Bronchial epithelial cell (primary cell): ENCODE results near the gene COQ8A. TPM values are rescaled to one million over a fixed set of nuclear protein-coding genes. Genes with fewer than 3 reads are reported as not detected.

ENCODE experiments used
- DNase-seq: peaks from one replicate; pipeline ENCODE4 v3.0.0-alpha.2; 2010; ENCODE audit warnings: low read depth
- FAIRE-seq: peaks from 2 replicates; lab custom pipeline; 2011; peaks lifted over from hg19 to GRCh38; lab: Jason Lieb, UNC
- H3K27me3 ChIP-seq: 2 replicates; pipeline ENCODE4 v1.5.1; 2011; ENCODE audit warnings: low read length; ENCODE audit not compliant: control insufficient read depth, insufficient read depth
- H3K36me3 ChIP-seq: 2 replicates; pipeline ENCODE4 v1.5.1; 2011; ENCODE audit warnings: low read length; ENCODE audit not compliant: control insufficient read depth, insufficient read depth
- H3K4me3 ChIP-seq: 2 replicates; pipeline ENCODE4 v1.5.1; 2011; ENCODE audit warnings: mild to moderate bottlenecking, low read depth, low read length, control low read depth
- total RNA-seq: library from RNA; depleted of rRNA; stranded (reverse); fragments of >200 nt; gene quantifications from 2 replicates; pipeline ENCODE4 v1.2.1, GENCODE V29; 2014
- TF ChIP-seq, protein P1 (sequence below): IDR thresholded peaks from 2 replicates; pipeline ENCODE4 v1.5.1; 2011; ENCODE audit warnings: mild to moderate bottlenecking, moderate library complexity, low read length, control low read depth, inconsistent platforms; ENCODE audit not compliant: insufficient read depth, severe bottlenecking

The COQ8A gene
- total RNA-seq, 1 donor from 2014 or later, result 6.1 TPM

DNA sequence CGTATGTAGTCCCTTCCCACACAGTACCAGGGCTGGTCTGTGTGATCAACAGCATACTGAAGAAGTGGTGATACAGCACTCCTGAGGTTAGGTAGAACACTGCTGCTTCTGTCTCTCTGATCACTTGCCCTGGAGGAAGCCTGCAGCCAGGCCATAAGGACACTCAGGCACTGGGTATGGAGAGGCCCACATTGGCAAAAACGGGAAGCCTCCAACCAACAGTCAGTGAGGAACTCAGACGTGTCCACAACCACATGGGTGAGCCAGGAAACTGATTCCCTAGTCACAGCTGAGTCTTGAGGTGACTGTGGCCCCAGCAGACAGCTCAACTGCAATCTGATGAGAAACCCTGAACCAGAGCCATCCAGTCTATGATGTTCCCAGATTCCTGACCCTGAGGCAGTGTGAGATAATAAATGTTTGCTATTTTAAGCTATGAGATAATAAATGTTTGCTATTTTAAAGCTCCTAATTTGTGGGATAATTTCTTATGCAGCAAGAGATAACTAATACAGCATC is 62.5 kb downstream of the COQ8A start:
- no peak for DNase-seq
- Histone ChIP-seq H3K27me3 (no peaks in the 10 kb centered on the region), H3K36me3 (peaks cover 4% of the 10 kb centered on the region), H3K4me3 (no peak overlapping the region)
- TF ChIP-seq, protein P1, sequence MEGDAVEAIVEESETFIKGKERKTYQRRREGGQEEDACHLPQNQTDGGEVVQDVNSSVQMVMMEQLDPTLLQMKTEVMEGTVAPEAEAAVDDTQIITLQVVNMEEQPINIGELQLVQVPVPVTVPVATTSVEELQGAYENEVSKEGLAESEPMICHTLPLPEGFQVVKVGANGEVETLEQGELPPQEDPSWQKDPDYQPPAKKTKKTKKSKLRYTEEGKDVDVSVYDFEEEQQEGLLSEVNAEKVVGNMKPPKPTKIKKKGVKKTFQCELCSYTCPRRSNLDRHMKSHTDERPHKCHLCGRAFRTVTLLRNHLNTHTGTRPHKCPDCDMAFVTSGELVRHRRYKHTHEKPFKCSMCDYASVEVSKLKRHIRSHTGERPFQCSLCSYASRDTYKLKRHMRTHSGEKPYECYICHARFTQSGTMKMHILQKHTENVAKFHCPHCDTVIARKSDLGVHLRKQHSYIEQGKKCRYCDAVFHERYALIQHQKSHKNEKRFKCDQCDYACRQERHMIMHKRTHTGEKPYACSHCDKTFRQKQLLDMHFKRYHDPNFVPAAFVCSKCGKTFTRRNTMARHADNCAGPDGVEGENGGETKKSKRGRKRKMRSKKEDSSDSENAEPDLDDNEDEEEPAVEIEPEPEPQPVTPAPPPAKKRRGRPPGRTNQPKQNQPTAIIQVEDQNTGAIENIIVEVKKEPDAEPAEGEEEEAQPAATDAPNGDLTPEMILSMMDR, result no peak
- FAIRE-seq, result no peak

DNA sequence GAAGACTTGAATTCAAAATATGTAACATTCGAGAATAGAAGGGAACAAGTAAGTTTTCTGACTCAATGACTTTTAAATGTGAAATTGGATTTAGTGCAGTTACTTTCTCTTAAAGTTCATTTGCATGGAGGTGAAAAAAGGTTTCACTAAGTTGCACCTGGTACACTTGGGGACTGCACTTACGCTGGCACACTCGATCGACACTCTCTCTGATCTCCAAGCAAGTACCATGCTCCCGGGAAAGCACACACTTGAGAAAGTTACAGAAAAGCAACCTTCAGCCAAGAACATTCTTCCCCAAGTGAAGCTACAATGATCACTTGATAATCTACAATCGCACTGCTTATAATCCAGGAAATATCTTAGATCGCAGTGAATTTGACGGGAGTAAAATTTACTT is 63.1 kb downstream of the COQ8A start:
- Histone ChIP-seq H3K4me3 (no peak overlapping the region), H3K27me3 (no peaks in the 10 kb centered on the region), H3K36me3 (peaks cover 4% of the 10 kb centered on the region)
- TF ChIP-seq, protein P1, result no peak
- DNase-seq, result no peak
- FAIRE-seq, result no peak

DNA sequence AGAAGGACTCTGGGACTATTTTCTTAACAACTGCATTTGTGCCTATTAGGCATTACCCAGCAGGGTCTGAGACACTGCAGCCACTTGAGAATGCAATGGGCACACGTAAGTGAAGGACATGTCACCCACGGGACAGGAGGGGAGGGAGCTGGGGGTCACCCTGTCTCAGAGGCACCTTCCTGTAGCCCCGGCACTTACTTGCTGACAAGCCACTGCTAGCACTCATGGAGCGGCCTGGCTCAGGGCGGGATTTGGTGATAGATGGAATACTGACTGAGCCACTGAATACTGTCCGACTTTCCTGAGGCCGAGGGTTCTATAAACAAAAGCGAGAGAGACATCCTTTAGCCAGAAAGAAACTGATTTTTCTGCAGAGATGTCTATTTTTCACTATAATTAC is 64.7 kb downstream of the COQ8A start:
- TF ChIP-seq, protein P1, result no peak
- H3K27me3 ChIP-seq, result no peaks in the 10 kb centered on the region
- peaks cover 4% of the 10 kb centered on the region for H3K36me3 ChIP-seq
- FAIRE-seq, result no peak
- no peak for DNase-seq
- H3K4me3 ChIP-seq, result no peak overlapping the region

DNA sequence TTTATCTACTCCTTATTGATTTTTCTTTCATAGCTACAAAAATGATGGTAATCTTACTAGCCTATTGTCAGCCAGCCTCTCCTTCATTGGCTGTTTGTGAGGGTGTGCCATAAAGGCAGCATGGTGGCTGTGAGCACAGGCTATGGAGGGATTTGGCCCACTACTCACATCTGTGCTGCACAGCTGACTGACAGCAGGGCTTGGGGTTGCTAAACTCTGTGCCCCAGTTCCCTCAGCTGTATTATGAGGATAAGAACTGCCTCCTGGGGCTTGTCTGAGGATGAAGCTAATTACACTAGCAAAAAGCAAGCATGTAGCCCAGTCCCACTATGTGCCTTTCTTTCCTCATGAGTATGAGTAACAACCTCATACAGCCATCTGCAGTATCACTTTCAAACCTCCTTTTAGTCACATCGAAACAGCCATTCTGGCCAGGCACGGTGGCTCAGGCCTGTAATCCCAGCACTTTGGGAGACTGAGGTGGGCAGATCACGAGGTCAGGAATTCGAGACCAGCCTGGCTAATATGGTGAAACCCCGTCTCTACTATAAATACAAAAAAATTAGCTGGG is 66.2 kb downstream of the COQ8A start:
- TF ChIP-seq, protein P1, result no peak
- no peak for DNase-seq

DNA sequence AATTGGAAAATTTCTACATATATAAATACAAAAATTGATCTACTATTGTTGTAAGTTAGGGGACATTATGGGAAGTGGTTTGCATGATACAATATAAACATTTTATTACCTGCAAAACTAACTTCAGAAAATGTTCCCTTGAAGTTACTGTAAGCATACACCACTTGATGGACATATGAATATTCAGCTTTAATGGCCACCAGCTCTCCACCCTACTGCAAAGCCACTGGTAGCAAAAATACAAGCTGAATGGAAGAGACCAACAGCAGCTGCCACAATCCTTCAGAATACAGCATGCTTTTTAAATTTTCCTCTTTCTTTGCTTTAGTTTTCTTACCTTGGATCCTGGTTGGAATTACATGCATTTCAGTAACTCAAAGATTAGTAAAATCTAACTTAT is 69.8 kb downstream of the COQ8A start:
- TF ChIP-seq, protein P1, result no peak
- Histone ChIP-seq H3K4me3 (no peak overlapping the region), H3K27me3 (no peaks in the 10 kb centered on the region), H3K36me3 (no peaks in the 10 kb centered on the region)
- no peak for FAIRE-seq
- no peak for DNase-seq

More for the DNA sequence above, 66.2 kb downstream of the COQ8A start:
- Histone ChIP-seq H3K36me3 (peaks cover 4% of the 10 kb centered on the region), H3K4me3 (no peak overlapping the region), H3K27me3 (no peaks in the 10 kb centered on the region)
- FAIRE-seq, result no peak

DNA sequence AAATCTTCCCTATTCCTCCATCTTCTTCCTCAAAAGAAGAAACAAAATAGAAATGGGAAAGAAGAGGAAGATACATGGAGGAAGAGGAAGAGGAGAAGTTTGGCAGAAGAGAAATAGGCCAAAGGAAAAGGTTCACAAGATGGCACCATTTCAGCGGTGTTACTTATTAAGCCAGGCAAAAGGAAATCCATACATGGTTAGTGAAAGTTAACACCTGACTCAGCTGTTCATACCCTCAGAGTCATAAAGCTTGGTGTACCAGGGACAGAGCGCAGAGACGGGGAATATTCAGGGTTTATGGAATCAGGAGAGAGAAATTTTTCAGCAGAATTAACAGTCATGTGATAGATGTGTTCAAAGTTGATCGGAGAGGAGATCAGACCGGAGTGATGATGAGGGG is 70.6 kb downstream of the COQ8A start:
- FAIRE-seq, result no peak
- H3K4me3 ChIP-seq, result no peak overlapping the region
- H3K27me3 ChIP-seq, result no peaks in the 10 kb centered on the region
- no peak for DNase-seq
- TF ChIP-seq, protein P1, result no peak
- H3K36me3 ChIP-seq, result no peaks in the 10 kb centered on the region
